Measurements from ENCODE around the gene RBMS3.

RBMS3 gene

DNA sequence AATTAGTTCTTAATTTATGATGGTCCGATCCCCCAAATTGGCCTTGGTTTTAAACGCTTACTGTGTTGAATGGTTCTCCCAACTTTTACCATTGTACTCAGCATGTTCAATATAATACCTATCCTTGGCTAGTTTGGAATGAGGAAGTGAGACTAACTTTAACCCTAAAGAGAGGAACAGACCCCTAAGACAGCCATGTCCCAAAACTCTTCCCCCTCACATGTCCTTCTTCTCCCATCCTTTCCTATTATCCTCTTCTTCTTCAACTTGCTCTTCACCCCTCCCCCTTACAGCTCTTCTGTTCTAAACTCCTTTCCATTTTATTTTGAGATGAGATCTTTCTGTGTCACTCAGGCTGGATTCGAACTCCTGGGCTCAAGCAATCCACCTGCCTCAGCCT, 116.5 kb downstream of the RBMS3 start:
- no peaks in the 10 kb centered on the region for H3K9me3 ChIP-seq (ENCODE audit: control insufficient read depth in 2 of 2, low read length in 2 of 2)
- no peaks in the 10 kb centered on the region for H3K4me1 ChIP-seq (ENCODE audit: control insufficient read depth in 2 of 2, insufficient read depth in 2 of 2, low read length in 2 of 2)
- H3K36me3 ChIP-seq (ENCODE audit: control insufficient read depth in 2 of 2, insufficient read depth in 2 of 2, low read length in 2 of 2): no peaks in the 10 kb centered on the region
- no peaks in the 10 kb centered on the region for H3K27me3 ChIP-seq (ENCODE audit: control insufficient read depth in 2 of 2, insufficient read depth in 2 of 2, low read length in 2 of 2)
- no peak overlapping the region for H3K9ac ChIP-seq (ENCODE audit: low read depth in 1 of 2, low read length in 2 of 2)
- no peak overlapping the region for H3K27ac ChIP-seq (ENCODE audit: low read depth in 2 of 2, low read length in 2 of 2)
- H3K4me3 ChIP-seq (ENCODE audit: low read length in 2 of 2): no peak overlapping the region

GRCh38 chr3:29398787-29399186, 117.9 kb downstream of the RBMS3 start:
- Histone ChIP-seq H3K36me3 (ENCODE audit: control insufficient read depth in 2 of 2, insufficient read depth in 2 of 2, low read length in 2 of 2) (no peaks in the 10 kb centered on the region), H3K9me3 (ENCODE audit: control insufficient read depth in 2 of 2, low read length in 2 of 2) (no peaks in the 10 kb centered on the region), H3K4me1 (ENCODE audit: control insufficient read depth in 2 of 2, insufficient read depth in 2 of 2, low read length in 2 of 2) (no peaks in the 10 kb centered on the region), H3K4me3 (ENCODE audit: low read length in 2 of 2) (no peak overlapping the region), H3K27ac (ENCODE audit: low read depth in 2 of 2, low read length in 2 of 2) (no peak overlapping the region), H3K9ac (ENCODE audit: low read depth in 1 of 2, low read length in 2 of 2) (no peak overlapping the region), H3K27me3 (ENCODE audit: control insufficient read depth in 2 of 2, insufficient read depth in 2 of 2, low read length in 2 of 2) (no peaks in the 10 kb centered on the region)

GRCh38 chr3:29406291-29406832, 125.5 kb downstream of the RBMS3 start:
- no peak overlapping the region for H3K4me3 ChIP-seq (ENCODE audit: low read length in 2 of 2)
- no peaks in the 10 kb centered on the region for H3K36me3 ChIP-seq (ENCODE audit: control insufficient read depth in 2 of 2, insufficient read depth in 2 of 2, low read length in 2 of 2)
- H3K9ac ChIP-seq (ENCODE audit: low read depth in 1 of 2, low read length in 2 of 2): no peak overlapping the region
- no peaks in the 10 kb centered on the region for H3K27me3 ChIP-seq (ENCODE audit: control insufficient read depth in 2 of 2, insufficient read depth in 2 of 2, low read length in 2 of 2)
- H3K9me3 ChIP-seq (ENCODE audit: control insufficient read depth in 2 of 2, low read length in 2 of 2): no peaks in the 10 kb centered on the region
- no peaks in the 10 kb centered on the region for H3K4me1 ChIP-seq (ENCODE audit: control insufficient read depth in 2 of 2, insufficient read depth in 2 of 2, low read length in 2 of 2)
- no peak overlapping the region for H3K27ac ChIP-seq (ENCODE audit: low read depth in 2 of 2, low read length in 2 of 2)

- Histone ChIP-seq H3K27ac (ENCODE audit: low read depth in 2 of 2, low read length in 2 of 2) (no peak overlapping the region), H3K27me3 (ENCODE audit: control insufficient read depth in 2 of 2, insufficient read depth in 2 of 2, low read length in 2 of 2) (no peaks in the 10 kb centered on the region), H3K9ac (ENCODE audit: low read depth in 1 of 2, low read length in 2 of 2) (no peak overlapping the region), H3K4me3 (ENCODE audit: low read length in 2 of 2) (no peak overlapping the region), H3K9me3 (ENCODE audit: control insufficient read depth in 2 of 2, low read length in 2 of 2) (no peaks in the 10 kb centered on the region), H3K4me1 (ENCODE audit: control insufficient read depth in 2 of 2, insufficient read depth in 2 of 2, low read length in 2 of 2) (no peaks in the 10 kb centered on the region), H3K36me3 (ENCODE audit: control insufficient read depth in 2 of 2, insufficient read depth in 2 of 2, low read length in 2 of 2) (no peaks in the 10 kb centered on the region)
These were observed 127.8 kb downstream of the RBMS3 start for GRCh38 chr3:29408676-29409075.

GRCh38 chr3:29409409-29409808, 128.5 kb downstream of the RBMS3 start:
- no peaks in the 10 kb centered on the region for H3K27me3 ChIP-seq (ENCODE audit: control insufficient read depth in 2 of 2, insufficient read depth in 2 of 2, low read length in 2 of 2)
- H3K9me3 ChIP-seq (ENCODE audit: control insufficient read depth in 2 of 2, low read length in 2 of 2): no peaks in the 10 kb centered on the region
- no peak overlapping the region for H3K9ac ChIP-seq (ENCODE audit: low read depth in 1 of 2, low read length in 2 of 2)
- no peak overlapping the region for H3K4me3 ChIP-seq (ENCODE audit: low read length in 2 of 2)
- no peak overlapping the region for H3K27ac ChIP-seq (ENCODE audit: low read depth in 2 of 2, low read length in 2 of 2)
- H3K4me1 ChIP-seq (ENCODE audit: control insufficient read depth in 2 of 2, insufficient read depth in 2 of 2, low read length in 2 of 2): no peaks in the 10 kb centered on the region
- H3K36me3 ChIP-seq (ENCODE audit: control insufficient read depth in 2 of 2, insufficient read depth in 2 of 2, low read length in 2 of 2): no peaks in the 10 kb centered on the region

DNA sequence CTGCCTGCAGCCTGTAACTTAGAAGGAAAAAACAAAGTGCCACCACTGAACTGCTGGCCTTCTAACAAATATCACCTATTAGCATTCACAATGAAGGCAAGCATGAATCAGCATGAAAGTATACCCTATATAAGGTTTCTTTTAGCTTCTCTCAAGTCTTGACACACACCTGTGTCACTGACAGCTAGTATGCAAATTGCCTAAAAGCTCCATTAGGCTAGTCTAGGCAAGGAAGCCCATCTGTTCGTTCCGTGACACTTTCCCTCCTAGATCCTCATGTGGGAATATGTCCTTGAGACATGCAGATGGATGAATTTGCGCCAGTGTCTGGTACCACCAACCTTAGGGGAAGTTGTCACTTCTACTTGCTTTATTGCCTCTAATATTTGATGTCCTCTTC, 129.3 kb downstream of the RBMS3 start:
- H3K27ac ChIP-seq (ENCODE audit: low read depth in 2 of 2, low read length in 2 of 2): no peak overlapping the region
- H3K4me3 ChIP-seq (ENCODE audit: low read length in 2 of 2): no peak overlapping the region
- no peak overlapping the region for H3K9ac ChIP-seq (ENCODE audit: low read depth in 1 of 2, low read length in 2 of 2)
- no peaks in the 10 kb centered on the region for H3K27me3 ChIP-seq (ENCODE audit: control insufficient read depth in 2 of 2, insufficient read depth in 2 of 2, low read length in 2 of 2)
- no peaks in the 10 kb centered on the region for H3K4me1 ChIP-seq (ENCODE audit: control insufficient read depth in 2 of 2, insufficient read depth in 2 of 2, low read length in 2 of 2)
- H3K36me3 ChIP-seq (ENCODE audit: control insufficient read depth in 2 of 2, insufficient read depth in 2 of 2, low read length in 2 of 2): no peaks in the 10 kb centered on the region
- no peaks in the 10 kb centered on the region for H3K9me3 ChIP-seq (ENCODE audit: control insufficient read depth in 2 of 2, low read length in 2 of 2)

- Histone ChIP-seq H3K9ac (ENCODE audit: low read depth in 1 of 2, low read length in 2 of 2) (no peak overlapping the region), H3K4me3 (ENCODE audit: low read length in 2 of 2) (no peak overlapping the region), H3K4me1 (ENCODE audit: control insufficient read depth in 2 of 2, insufficient read depth in 2 of 2, low read length in 2 of 2) (no peaks in the 10 kb centered on the region), H3K27ac (ENCODE audit: low read depth in 2 of 2, low read length in 2 of 2) (no peak overlapping the region), H3K27me3 (ENCODE audit: control insufficient read depth in 2 of 2, insufficient read depth in 2 of 2, low read length in 2 of 2) (no peaks in the 10 kb centered on the region), H3K36me3 (ENCODE audit: control insufficient read depth in 2 of 2, insufficient read depth in 2 of 2, low read length in 2 of 2) (no peaks in the 10 kb centered on the region), H3K9me3 (ENCODE audit: control insufficient read depth in 2 of 2, low read length in 2 of 2) (no peaks in the 10 kb centered on the region)
These were observed 130.0 kb downstream of the RBMS3 start for GRCh38 chr3:29410660-29411405.

GRCh38 chr3:29412110-29412509, 131.2 kb downstream of the RBMS3 start:
- H3K4me3 ChIP-seq (ENCODE audit: low read length in 2 of 2): no peak overlapping the region
- H3K9ac ChIP-seq (ENCODE audit: low read depth in 1 of 2, low read length in 2 of 2): no peak overlapping the region
- H3K36me3 ChIP-seq (ENCODE audit: control insufficient read depth in 2 of 2, insufficient read depth in 2 of 2, low read length in 2 of 2): no peaks in the 10 kb centered on the region
- no peaks in the 10 kb centered on the region for H3K27me3 ChIP-seq (ENCODE audit: control insufficient read depth in 2 of 2, insufficient read depth in 2 of 2, low read length in 2 of 2)
- H3K27ac ChIP-seq (ENCODE audit: low read depth in 2 of 2, low read length in 2 of 2): no peak overlapping the region
- H3K9me3 ChIP-seq (ENCODE audit: control insufficient read depth in 2 of 2, low read length in 2 of 2): no peaks in the 10 kb centered on the region
- H3K4me1 ChIP-seq (ENCODE audit: control insufficient read depth in 2 of 2, insufficient read depth in 2 of 2, low read length in 2 of 2): no peaks in the 10 kb centered on the region

DNA sequence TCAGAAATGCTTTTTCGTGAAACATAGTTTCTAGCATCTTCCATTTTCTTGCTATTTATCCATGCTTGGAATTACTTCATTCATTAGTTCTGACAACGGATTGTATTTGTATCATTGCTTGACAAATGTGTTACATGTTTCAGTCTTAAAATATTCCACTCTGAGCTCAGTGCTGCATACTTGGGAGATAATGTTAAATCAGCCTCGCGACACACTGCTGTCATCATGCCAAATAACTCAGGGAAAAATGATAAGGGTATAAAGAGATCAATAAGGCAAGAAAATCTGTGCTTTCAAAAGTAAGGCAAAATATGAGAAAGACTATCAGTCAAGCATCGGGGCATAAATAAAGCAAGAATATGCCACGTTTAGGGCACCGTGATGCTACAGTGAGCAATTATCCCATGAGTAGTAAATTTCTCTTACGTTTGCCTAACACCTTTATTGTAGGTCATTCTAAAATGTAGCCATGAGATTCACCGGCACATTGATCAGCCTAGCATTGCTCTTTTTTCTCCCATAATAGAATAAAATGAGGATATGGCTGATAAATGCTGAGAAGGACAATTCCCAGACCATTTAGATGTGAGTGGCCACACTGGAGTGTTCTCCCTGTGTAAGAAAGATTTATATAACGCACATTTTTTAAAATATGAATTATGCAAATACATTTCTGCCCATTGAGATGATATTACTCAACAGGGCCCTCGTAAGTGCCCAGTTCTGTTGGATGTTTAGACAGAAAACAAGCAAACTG, 133.8 kb downstream of the RBMS3 start:
- no peaks in the 10 kb centered on the region for H3K9me3 ChIP-seq (ENCODE audit: control insufficient read depth in 2 of 2, low read length in 2 of 2)
- no peak overlapping the region for H3K9ac ChIP-seq (ENCODE audit: low read depth in 1 of 2, low read length in 2 of 2)
- no peak overlapping the region for H3K4me3 ChIP-seq (ENCODE audit: low read length in 2 of 2)
- H3K4me1 ChIP-seq (ENCODE audit: control insufficient read depth in 2 of 2, insufficient read depth in 2 of 2, low read length in 2 of 2): no peaks in the 10 kb centered on the region
- no peak overlapping the region for H3K27ac ChIP-seq (ENCODE audit: low read depth in 2 of 2, low read length in 2 of 2)
- no peaks in the 10 kb centered on the region for H3K36me3 ChIP-seq (ENCODE audit: control insufficient read depth in 2 of 2, insufficient read depth in 2 of 2, low read length in 2 of 2)
- no peaks in the 10 kb centered on the region for H3K27me3 ChIP-seq (ENCODE audit: control insufficient read depth in 2 of 2, insufficient read depth in 2 of 2, low read length in 2 of 2)

- H3K9me3 ChIP-seq (ENCODE audit: control insufficient read depth in 2 of 2, low read length in 2 of 2): no peaks in the 10 kb centered on the region
- no peaks in the 10 kb centered on the region for H3K27me3 ChIP-seq (ENCODE audit: control insufficient read depth in 2 of 2, insufficient read depth in 2 of 2, low read length in 2 of 2)
- no peaks in the 10 kb centered on the region for H3K4me1 ChIP-seq (ENCODE audit: control insufficient read depth in 2 of 2, insufficient read depth in 2 of 2, low read length in 2 of 2)
- H3K27ac ChIP-seq (ENCODE audit: low read depth in 2 of 2, low read length in 2 of 2): no peak overlapping the region
- H3K36me3 ChIP-seq (ENCODE audit: control insufficient read depth in 2 of 2, insufficient read depth in 2 of 2, low read length in 2 of 2): no peaks in the 10 kb centered on the region
- H3K9ac ChIP-seq (ENCODE audit: low read depth in 1 of 2, low read length in 2 of 2): no peak overlapping the region
- no peak overlapping the region for H3K4me3 ChIP-seq (ENCODE audit: low read length in 2 of 2)
These were observed 134.8 kb downstream of the RBMS3 start for GRCh38 chr3:29415482-29416223.
